KG1 (cell line): ENCODE measurements around the gene STPG1.
A peak's percentile ranks its signal among the peaks of the same experiment; 100 is the strongest.

ENCODE experiments used
- DNase-seq: peaks from one replicate; lab custom pipeline; 2025; lab: John Stamatoyannopoulos, UW

STPG1 gene

DNA sequence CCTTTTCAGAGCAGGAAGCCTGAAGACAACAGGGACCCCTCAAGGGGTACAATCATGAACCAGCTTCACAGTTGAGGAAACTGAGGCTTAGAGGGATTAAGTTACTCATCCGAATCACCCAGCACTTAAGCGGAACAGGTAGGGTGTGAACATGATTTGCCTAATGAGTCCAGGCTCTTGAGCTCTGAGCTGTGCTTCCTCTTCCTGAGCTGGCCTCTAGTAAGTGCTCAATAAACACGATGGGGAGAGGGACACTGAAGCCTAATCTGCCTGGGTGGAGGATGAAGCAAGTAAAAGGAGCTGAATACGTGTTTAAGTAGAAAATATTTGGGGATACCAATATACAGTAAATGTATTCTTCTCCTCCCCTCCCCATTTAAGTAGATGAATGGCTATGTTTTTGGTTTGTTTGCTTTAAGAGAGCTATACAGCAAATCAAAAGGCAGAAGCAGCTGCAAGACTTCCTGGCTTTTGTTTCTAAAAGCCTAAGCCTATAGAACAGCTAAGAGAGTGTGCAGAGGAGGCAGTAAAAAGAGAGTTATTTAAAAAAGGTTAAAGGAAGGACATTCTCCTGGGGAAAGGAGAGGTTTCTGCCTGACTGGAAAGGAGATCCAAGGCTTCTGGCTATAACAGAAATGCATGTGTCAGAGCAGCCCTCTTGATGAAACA lies 20.5 kb downstream of the STPG1 start:
- no peak for DNase-seq

DNA sequence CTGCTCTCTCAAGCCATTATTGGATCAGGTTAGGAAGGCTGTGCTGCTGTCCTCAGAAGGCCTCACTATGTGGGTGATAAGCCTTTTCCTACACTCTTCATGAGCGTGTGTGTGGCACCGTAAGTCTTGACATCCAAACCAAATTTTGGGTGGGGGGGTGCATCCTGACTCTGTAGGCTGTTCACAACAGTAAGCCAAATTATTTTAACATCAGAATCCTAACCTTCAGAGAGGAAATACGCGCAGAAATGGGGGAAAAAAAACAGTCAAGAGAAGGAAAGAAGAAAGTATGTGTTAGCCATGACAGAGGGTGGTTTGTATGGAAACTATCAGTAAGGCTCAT lies 21.0 kb downstream of the STPG1 start:
- no peak for DNase-seq

DNA sequence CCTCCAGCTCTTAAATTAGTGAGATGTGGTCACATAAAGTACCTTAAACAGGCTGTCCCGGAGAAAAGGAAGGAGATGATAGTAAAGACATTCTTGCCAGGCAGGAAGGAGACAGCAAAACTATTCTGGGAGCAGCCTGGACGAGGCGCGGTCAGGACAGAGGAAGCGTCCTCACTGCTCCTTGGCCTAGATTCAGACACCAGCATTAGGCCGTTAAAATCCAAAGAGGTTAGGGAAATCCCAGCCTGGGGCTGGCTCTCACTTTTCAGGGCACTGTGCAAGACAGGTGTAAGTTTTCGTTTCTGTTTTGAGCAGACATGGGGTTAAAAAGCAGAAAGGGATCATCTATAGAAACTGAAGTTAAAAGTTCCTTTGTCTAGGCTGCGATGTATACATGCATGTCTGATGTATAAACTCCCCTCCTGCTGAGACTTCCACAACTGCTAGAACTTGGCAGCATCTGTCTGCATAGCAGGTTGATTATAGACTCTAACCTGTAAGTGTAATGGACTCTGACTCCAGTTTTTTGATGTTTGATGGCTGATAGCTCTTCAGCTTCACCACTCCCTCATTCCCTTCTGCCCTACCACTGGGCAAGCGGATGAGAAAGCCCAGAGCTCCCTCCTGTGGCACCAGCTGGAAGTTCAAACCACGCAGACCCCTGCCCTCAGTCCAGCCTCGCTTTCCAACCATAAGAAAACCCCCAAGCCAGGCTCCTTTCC lies 21.5 kb downstream of the STPG1 start:
- DNase-seq, result peak; percentile 13

DNA sequence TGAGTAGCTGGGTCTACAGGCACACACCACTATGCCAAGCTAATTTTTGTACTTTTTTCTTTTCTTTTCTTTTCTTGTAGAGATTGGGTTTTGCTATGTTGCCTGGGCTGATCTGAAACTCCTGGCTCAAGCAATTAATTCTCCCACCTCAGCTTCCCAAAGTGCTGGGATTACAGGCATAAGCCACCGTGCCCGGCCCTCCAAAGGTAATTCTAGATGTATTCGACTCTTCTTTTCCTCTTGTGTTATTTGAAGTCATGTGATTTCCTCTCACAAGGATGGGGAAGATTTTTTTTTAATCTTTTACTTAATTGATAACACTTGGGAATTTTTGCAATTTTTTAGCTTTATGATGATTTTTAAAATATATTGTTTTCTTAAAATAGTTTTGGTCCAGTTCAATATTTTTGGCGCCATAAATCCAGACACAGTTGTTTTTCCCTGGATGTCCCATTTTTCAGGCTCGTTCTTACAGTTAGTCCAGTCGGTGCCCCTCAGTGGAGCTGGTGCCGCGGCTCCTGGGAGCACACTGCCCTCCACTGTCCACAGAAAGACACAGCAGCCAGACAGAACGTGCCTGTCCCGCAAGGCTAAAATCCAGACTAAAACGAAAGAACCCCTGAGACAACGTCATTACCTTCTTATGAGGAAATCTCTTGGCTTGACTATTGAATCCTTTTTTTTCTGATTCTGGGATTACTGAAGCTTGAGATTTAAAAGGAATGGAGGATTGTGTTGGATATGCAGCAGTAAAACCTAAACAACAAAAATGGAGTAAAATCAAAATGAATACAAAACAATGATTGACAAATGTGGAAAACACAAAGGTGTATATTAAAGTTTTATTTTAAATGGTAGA lies 22.4 kb downstream of the STPG1 start:
- peak; percentile 39 for DNase-seq

DNA sequence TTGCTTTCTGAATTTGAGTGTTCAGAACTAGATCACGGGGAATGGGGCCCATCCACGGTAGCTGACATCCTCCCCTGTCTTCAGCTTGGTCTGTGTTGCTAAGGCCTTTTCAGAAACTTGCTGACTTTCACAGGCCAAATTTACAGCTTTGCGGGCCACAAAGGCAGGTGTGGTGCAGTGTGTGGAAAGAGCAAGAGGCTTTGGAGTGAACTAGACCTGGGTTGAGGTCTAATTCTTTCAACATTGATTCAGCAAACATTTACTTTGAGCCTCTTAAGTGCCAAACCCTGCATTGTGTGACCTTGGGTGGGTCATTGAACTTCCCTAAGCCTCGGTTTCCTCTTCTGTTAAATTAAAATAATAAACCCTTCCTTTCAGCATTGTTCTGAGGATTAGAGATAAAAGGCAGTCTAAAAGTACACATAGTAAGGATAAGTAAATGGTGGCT lies 24.3 kb downstream of the STPG1 start:
- no peak for DNase-seq

DNA sequence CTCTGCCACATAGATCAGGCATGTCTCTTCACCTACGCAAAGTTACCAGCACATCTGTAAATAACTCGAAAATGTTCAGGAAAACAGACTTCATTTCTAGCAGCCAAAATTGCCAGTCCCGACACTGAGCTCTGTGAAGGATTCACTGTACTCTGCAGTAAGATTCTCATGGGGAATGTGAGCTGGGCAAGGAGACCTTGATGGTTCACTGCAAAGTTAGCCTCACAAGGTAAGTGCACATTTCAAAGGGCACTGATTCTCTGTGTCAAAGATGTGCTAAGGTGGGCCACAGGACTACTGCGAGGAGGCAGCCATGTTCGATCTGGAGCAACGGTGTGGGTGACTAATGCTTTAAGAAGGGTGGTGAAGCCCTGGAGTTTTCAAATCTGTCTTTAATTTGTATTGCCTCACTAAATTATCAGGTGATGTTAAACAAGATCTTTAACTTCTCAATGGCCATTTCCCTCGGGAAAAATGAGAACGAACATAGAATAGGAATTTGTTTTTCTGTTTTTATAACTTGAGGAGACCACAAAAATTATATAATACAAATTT lies 25.2 kb downstream of the STPG1 start:
- no peak for DNase-seq

DNA sequence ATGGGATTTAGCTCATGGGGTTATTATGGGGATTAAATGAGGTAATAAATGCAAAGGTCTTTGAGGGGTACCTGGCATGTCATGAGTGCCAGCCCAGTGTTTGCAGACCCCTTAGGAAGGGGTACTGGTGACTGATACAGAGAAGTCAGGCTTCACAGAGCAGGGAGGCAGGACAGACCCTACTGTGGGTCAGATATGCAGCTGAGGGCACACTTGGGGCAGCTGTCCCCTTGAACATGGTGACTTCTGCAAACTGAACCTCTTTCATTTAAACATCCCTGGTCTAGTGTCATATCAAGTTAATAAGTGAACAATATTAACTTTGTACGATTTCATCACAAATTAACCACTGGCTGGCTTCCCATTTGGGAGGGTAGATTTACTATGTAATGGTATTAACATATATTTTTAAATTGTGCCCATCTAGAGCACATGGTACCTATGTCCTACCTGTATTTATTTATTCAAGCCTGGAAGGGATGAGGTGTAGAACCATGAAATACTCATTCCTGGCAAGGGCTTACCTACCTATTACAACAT lies 25.9 kb downstream of the STPG1 start:
- no peak for DNase-seq

DNA sequence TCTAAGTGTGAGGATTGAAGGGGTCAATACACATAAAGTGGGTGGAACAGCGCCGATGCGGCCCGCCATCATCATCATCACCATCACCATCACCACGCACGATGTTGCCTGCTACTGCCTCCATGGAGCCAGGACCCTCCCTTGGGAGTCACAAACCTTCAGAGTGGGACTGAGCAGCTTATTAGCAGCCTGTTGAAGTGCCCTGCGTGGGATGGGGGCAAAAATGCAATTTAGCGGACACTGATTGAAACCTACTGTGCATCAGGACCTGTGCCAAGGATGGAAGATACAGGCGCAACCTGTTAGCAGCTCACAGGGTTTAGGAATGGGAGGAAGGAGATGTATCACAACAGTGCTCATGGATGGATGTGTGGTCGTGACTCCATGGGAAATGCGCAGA lies 26.7 kb downstream of the STPG1 start:
- no peak for DNase-seq

DNA sequence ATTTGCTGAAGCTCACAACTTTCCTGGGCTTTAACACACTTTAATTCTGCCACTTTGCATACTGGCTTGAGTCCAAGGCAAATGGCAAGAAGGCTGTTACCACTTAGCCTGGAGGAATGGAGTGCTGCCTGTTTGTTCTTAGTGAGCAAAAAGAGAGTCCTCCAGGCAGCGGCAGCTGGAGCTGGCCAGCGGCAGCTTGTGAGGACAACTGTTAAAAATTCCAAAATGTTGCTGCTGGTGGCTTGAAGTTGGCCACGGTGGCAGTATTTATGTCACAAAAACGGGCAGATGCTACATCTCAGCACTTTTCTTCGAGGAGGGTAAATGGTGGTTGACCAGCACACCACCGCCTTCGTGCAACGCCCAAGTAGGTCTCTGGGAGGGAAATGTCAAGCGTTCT lies 27.3 kb downstream of the STPG1 start:
- DNase-seq, result no peak

DNA sequence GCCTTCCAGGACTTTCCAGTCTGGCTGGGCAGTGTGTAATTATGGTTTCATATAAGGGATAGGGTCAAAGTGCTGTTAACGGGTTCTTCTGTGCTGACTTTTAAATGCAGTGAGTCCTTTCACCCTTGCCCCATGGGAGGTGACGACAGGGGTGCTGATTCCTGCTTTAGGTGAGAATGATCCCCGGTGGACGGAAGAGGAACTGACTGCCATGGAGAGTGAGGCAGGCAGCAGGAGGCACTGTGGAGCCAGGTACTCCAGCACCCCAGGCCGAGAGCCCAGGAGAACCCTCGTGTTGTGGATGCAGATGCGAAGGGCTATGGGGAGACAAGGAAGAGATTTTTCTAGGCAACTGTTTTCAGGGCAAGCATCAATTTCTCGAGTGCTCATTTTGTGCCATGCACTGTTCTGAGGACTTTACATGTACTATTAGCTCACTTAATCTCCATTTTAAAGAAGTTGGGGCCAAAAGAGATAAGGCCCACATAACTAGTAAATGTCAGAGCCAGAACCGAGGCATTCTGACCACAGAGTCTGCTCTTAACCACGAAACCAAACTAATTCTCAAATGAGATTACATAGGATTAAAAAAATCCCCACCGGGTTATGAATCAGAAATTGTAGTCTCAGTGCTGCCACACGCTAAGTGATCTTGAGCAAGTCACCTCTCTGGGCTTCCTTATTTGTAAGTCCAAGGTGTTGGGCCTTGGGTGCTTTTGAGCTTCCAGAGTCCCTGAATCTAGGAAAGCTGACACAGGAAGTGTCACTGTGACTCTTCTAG lies 28.2 kb downstream of the STPG1 start:
- no peak for DNase-seq

DNA sequence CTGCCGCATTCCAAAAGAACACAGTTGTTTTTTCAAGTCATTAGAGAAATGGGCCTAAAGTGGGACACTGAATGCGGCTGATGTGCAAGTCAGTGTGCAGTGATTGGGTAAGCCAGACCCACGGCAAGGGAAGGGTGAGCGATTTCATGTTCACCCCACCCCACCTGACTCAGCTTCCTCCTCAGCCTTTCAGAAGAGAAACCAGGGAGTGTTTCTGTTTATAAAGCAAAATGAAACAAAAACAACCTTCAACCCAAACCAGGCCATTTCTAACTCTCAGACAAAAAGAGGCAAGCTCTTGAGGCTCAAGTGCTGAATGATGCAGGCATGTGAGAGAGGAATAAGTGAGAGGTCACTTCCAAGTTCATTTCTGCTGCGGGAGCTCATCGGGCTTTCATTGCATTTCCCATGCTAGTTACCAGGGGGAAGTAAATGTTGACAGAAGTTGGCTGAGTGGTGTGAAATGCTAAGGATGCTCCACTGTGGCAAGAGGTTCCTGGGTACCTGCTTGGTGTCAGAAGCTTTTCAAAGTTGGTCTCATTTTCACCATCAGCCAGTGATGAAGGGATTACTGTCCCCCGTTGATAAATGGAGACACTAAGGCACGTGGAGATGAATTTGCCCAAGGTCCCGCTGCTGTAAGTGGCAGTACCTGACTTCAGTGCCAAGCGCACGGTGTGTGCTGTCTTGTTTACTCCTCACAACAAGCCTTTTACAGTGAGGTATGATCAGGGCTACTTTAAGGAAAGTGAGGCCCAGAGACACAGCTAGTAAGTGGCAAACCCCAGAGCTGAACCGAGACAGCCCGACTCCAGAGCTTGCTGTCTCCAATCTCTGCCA lies 29.1 kb downstream of the STPG1 start:
- DNase-seq, result no peak

DNA sequence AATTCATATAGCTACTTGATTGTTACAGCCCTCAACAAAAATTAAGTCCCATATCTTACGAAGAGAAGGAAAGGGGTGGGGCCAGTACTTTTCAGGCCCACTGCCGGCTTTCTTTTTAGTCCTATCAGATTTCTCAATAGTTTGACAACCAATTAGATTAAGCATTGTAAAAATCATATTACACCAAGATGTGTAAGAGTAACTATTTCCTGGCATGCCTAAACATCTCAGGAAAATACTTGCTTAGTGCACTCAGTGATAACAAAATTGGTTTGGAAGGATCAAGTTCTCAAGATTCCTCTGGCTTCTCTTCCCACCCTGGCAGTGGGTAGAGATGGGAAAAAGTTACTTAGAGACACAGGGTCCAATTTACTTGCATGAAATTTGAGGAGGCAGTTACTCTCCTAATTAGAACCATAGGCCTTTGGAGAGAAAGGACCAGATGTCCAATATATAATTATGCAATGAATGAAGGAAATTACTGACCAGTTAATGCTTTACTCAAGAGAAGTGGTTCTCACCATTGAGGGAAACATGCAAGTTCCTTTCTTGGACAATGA lies 30.1 kb downstream of the STPG1 start:
- DNase-seq, result no peak

DNA sequence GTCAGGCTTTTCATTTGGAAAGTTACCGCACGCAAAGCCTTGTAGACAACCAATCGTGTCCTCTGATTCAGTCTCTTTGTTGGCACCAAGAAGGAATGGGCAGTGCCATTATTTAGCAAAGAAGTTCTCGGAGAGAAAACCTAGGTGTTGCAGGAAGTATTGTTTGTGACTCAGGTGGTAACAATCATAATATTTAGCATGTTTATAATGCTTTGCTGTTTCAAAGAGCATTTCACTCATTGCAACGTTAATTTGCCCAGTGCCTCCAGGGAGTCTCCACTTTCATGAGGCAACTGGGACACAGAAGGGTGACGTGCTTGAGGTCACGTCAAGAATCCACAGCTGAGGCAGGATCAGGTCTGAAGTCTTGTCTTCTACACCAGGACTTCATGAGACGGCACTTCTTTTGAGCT lies 31.4 kb downstream of the STPG1 start:
- no peak for DNase-seq

DNA sequence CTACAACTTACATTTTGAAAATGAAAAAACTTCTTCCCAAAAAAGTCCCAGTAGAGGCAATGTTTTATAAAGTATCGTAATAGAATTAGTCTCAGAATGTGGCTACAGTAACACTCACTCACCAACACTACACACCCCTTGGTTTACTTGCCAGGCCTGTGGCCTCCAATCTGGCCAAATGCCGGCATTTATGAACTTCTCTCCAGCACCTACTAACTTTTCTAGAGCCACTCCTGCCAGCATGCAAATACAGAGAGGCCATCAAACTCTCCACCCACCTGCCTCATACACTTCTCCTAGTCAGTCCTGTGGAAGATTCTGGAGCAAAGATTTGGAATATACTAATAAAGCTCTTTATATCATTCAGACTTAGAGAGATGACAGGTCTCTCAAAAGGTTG lies 32.3 kb downstream of the STPG1 start:
- DNase-seq, result no peak

DNA sequence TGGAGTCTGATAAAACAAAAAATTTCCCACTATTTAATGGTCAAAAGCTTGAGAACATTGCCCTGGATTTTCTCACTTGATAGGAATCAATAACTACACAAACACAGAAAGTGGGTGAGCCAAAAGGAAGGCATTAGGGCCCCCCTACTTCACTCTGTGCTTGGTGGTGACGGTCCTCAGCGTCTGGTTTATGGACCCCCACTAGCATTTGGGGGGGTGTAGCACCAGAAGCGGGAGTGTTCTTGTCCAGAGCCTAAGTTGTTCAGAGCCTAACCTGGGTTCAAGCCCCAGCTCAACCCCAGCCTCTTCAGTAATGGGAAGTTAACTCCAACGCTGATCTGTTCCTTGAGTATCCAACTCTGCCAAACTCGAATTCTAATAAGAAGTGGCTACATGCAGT lies 33.1 kb downstream of the STPG1 start:
- no peak for DNase-seq

DNA sequence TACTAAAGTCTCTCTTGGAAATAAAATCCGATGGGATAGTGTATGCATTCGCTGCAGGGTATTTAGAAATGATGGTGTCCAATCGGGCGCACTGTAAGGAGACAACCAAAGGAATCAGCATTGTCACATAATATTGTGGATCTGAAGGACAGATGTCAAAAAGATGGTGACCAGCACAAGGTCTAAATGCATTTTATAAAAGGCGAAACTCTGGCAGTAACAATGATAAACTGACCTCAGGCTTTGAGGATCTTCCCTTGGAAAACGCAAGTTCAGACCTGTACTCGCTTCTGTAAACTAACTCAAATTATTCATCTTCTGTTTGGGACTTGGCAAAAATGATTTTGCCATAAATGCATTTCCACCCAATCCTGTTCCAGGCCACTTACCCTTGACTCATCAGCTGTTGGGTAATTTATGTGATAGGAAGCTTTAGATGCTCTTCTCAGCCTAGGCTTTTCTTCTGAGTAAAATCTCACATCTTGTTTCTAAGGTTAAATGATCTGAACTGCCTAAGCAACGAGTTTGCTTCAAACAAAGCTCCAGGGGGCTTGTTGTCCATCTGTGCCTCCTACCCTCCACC lies 33.8 kb downstream of the STPG1 start:
- no peak for DNase-seq

DNA sequence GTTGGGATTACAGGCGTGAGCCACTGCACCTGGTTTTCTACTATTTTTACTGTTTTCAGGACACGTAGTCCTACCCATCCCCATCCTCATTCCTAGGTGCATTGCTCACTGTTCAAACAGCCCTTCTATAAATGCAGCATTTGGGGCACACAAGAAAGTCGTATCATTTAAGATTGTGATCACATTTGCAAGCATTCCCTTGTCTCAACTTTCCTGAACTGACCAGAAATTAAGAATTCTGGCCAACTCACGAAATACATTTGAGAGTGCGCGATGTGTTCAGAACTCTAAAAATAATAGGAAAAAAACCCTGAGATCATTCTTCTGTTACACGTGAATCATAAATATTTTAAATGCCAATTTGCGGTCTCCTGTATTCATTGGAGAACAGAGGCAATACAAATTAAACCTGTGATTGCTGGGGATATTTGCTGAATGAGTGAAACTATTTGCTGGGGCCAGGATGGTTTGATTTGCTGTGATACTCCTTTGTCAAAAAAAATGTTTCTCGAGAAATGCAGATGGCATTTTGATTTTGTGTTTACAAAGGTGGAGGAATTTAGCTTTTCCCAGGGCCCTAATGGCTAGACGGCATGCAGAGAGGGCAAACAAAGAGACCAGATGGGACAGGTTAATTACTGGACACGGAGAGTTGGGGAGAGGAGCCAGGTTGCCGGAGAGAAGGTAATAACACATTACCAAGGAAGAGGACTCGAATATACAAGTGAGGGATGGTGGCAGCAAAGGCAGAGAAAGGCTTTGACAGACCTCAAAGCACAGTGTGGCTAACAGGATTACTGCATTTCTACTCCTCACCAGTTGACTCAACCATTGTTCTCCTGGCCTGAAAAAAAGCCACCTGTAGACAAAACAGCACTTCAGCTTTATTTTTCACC lies 38.4 kb downstream of the STPG1 start:
- DNase-seq, result no peak

DNA sequence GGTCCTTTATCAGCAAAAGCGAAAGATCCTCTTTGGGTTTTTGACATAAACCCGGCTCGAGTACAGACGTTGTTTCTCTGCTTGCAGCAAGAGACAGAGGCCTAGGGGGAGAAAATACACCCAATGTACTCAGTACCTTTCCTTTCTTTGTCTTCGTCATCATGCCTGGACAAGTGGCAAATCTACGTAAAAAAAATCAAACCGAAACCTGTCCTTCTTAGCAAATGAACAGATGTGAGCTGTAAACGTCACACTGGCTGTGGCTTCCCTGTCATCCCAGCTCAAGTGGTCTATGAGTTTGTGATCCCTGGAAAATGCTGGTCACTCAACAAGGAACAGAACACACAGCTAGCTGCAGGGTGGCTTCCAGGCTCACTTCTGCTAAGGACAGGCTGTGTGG lies 39.9 kb downstream of the STPG1 start:
- DNase-seq, result no peak

DNA sequence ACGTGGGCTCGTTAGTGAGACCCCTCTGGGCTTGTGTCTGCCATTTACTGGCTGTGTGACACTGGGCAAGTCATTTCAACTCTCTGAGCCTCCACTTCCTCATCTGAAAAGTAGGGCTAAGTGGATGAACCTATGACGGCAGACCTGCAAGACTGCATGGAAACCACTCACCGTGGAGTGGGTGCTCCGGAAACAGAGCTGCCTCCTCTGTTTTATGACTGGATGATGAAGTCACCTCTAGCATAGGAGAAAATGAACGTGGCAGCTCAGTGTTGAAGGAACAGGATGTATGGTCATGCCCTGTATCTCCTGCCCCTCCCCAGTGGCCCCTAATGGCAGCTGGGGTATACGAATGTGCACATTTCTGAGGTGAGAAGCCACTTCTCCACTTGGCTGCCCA lies 40.5 kb downstream of the STPG1 start:
- no peak for DNase-seq
